22Rv1 (cell line): ENCODE measurements around the gene CAMSAP1.

Experiments
- ZFX ChIP-seq: fragments of 450-650 bp; IDR thresholded peaks from 2 replicates; pipeline ENCODE4 v1.6.1; 2017; ENCODE audit warnings: antibody characterized with exemption, borderline replicate concordance
- TF ChIP-seq, protein P1 (sequence below): fragments of 450-650 bp; IDR thresholded peaks from 2 replicates; pipeline ENCODE4 v1.5.1; 2017; ENCODE audit warnings: mild to moderate bottlenecking

- TF ChIP-seq, protein P1, sequence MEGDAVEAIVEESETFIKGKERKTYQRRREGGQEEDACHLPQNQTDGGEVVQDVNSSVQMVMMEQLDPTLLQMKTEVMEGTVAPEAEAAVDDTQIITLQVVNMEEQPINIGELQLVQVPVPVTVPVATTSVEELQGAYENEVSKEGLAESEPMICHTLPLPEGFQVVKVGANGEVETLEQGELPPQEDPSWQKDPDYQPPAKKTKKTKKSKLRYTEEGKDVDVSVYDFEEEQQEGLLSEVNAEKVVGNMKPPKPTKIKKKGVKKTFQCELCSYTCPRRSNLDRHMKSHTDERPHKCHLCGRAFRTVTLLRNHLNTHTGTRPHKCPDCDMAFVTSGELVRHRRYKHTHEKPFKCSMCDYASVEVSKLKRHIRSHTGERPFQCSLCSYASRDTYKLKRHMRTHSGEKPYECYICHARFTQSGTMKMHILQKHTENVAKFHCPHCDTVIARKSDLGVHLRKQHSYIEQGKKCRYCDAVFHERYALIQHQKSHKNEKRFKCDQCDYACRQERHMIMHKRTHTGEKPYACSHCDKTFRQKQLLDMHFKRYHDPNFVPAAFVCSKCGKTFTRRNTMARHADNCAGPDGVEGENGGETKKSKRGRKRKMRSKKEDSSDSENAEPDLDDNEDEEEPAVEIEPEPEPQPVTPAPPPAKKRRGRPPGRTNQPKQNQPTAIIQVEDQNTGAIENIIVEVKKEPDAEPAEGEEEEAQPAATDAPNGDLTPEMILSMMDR, result no peak
- no peak for TF ChIP-seq ZFX
These were observed 135.8 kb downstream of the CAMSAP1 start for GRCh38 chr9:135771401-135772051.
